K562 (cell line): ENCODE results near the gene ROM1. TPM values are rescaled to one million over a fixed set of nuclear protein-coding genes. Genes with fewer than 3 reads are reported as not detected.

ENCODE experiments used
- DEAF1 ChIP-seq: fragments of 450-650 bp; formaldehyde crosslinking; IDR thresholded peaks from 2 replicates; pipeline ENCODE4 v1.4.0; 2020; ENCODE audit warnings: mild to moderate bottlenecking, moderate library complexity
- ELF1 ChIP-seq: fragments of 200-800 bp; sonication (Bioruptor generic); IDR thresholded peaks from 2 replicates; pipeline ENCODE4 v1.6.1; 2016; ENCODE audit warnings: missing genetic modification characterization, missing compliant biosample characterization
- FOXA1 ChIP-seq: fragments of 450-650 bp; IDR thresholded peaks from 2 replicates; pipeline ENCODE4 v1.6.1; 2016; ENCODE audit warnings: mild to moderate bottlenecking, borderline replicate concordance
- MBD1 ChIP-seq: fragments of 250-450 bp; sonication (Bioruptor Pico); IDR thresholded peaks from 2 replicates; pipeline ENCODE4 v1.8.0; 2022; ENCODE audit warnings: inconsistent platforms
- MCM3 ChIP-seq: fragments of 450-650 bp; IDR thresholded peaks from 2 replicates; pipeline ENCODE4 v1.6.1; 2016
- NCOA4 ChIP-seq: fragments of 450-650 bp; IDR thresholded peaks from 2 replicates; pipeline ENCODE4 v1.6.1; 2018; ENCODE audit warnings: mild to moderate bottlenecking; ENCODE audit not compliant: partially characterized antibody
- PCBP1 ChIP-seq: fragments of 200-400 bp; formaldehyde crosslinking; IDR thresholded peaks from 2 replicates; pipeline ENCODE4 v1.6.1; 2018; ENCODE audit warnings: mild to moderate bottlenecking, low read depth, low read length; ENCODE audit not compliant: poor library complexity, severe bottlenecking
- RBM14 ChIP-seq: fragments of 200-400 bp; formaldehyde crosslinking; IDR thresholded peaks from 2 replicates; pipeline ENCODE4 v1.6.1; 2018; ENCODE audit warnings: low read depth, mild to moderate bottlenecking, low read length, moderate library complexity, borderline replicate concordance; ENCODE audit not compliant: insufficient read depth
- RBM22 ChIP-seq: fragments of 200-400 bp; formaldehyde crosslinking; IDR thresholded peaks from 2 replicates; pipeline ENCODE4 v1.6.1; 2018; ENCODE audit warnings: low read length, low read depth; ENCODE audit not compliant: poor library complexity, severe bottlenecking
- RBM25 ChIP-seq: fragments of 200-400 bp; formaldehyde crosslinking; IDR thresholded peaks from 2 replicates; pipeline ENCODE4 v1.6.1; 2018; ENCODE audit warnings: low read length, low read depth, moderate library complexity; ENCODE audit not compliant: severe bottlenecking
- RHOXF2B ChIP-seq: fragments of 250-450 bp; sonication (Bioruptor Pico); conservative IDR thresholded peaks from 2 replicates; pipeline ENCODE4 v1.5.1; 2021
- SMARCA5 ChIP-seq: fragments of 450-650 bp; IDR thresholded peaks from 2 replicates; pipeline ENCODE4 v1.6.1; 2016
- U2AF2 ChIP-seq: fragments of 200-400 bp; formaldehyde crosslinking; optimal IDR thresholded peaks from 2 replicates; pipeline ENCODE3; 2017; ENCODE audit warnings: low read depth, mild to moderate bottlenecking, low read length
- XRCC5 ChIP-seq: fragments of 200-400 bp; formaldehyde crosslinking; IDR thresholded peaks from 2 replicates; pipeline ENCODE4 v1.6.1; 2017; ENCODE audit warnings: low read depth, mild to moderate bottlenecking, low read length
- ZNF124 ChIP-seq: sonication (generic); formaldehyde crosslinking; IDR thresholded peaks from 2 replicates; pipeline ENCODE4 v1.8.1; 2022; ENCODE audit warnings: missing genetic modification reagents
- polyA plus RNA-seq, 8 experiments: library from polyadenylated mRNA; depleted of rRNA in 4 of 8; stranded (reverse) in 5 of 8; unstranded in 3 of 8; fragments of >200 nt; fragmentation: Nextera tagmentation in 2 of 8; fragmentation: Illumina TruSeq in 1 of 8; extraction: Ambion mirVana in 2 of 8; extraction: Trizol in 1 of 8; gene quantifications; 2 replicates each; pipeline versions ENCODE4 v1.2.1 to v1.2.3, GENCODE V29; 2011 to 2014; ENCODE audit warnings: inconsistent platforms in 1 of 8, missing spikeins in 1 of 8
- total RNA-seq, 7 experiments: library from RNA; depleted of rRNA in 6 of 7; stranded (reverse); fragments of >200 nt in 6 of 7; fragmentation: Illumina TruSeq in 2 of 7; extraction: Trizol in 2 of 7; gene quantifications; 2 replicates each; pipeline versions ENCODE4 v1.2.1 to v1.2.3, GENCODE V29; 2011 to 2021; ENCODE audit warnings: low replicate concordance in 1 of 7
- TF ChIP-seq, protein P1 (sequence below), 2 experiments: fragments of 450-650 bp; formaldehyde crosslinking in 1 of 2; IDR thresholded peaks; 2 replicates each; pipeline versions ENCODE4 v1.4.0 to v1.6.1; 2014 to 2020; ENCODE audit warnings: mild to moderate bottlenecking in 2 of 2, borderline replicate concordance in 1 of 2, low read depth in 1 of 2

Gene ROM1
- total and polyA plus RNA-seq, 9 of the 15 experiments (the other 6 are each of a cell fraction or from before 2014, with no cell fraction given) = 0.75 to 4.0 (median 2.6) TPM

- TF ChIP-seq MBD1 (CRISPR knock-in tag) (no peak), XRCC5 (0 out of 2 replicates have a peak, but pooled peaks have one; percentile 46), U2AF2 (no peak), RHOXF2B (CRISPR knock-in tag) (no peak), RBM25 (peak; percentile 35), RBM14 (no peak), DEAF1 (CRISPR knock-in tag) (peak; percentile 41; the same call in 1 of the 2 replicates), NCOA4 (no peak), PCBP1 (peak; percentile 31), MCM3 (no peak), ELF1 (tag) (peak; percentile 83), FOXA1 (no peak), SMARCA5 (no peak), ZNF124 (no peak), RBM22 (peak; percentile 63)
- TF ChIP-seq, protein P1, sequence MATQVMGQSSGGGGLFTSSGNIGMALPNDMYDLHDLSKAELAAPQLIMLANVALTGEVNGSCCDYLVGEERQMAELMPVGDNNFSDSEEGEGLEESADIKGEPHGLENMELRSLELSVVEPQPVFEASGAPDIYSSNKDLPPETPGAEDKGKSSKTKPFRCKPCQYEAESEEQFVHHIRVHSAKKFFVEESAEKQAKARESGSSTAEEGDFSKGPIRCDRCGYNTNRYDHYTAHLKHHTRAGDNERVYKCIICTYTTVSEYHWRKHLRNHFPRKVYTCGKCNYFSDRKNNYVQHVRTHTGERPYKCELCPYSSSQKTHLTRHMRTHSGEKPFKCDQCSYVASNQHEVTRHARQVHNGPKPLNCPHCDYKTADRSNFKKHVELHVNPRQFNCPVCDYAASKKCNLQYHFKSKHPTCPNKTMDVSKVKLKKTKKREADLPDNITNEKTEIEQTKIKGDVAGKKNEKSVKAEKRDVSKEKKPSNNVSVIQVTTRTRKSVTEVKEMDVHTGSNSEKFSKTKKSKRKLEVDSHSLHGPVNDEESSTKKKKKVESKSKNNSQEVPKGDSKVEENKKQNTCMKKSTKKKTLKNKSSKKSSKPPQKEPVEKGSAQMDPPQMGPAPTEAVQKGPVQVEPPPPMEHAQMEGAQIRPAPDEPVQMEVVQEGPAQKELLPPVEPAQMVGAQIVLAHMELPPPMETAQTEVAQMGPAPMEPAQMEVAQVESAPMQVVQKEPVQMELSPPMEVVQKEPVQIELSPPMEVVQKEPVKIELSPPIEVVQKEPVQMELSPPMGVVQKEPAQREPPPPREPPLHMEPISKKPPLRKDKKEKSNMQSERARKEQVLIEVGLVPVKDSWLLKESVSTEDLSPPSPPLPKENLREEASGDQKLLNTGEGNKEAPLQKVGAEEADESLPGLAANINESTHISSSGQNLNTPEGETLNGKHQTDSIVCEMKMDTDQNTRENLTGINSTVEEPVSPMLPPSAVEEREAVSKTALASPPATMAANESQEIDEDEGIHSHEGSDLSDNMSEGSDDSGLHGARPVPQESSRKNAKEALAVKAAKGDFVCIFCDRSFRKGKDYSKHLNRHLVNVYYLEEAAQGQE (IDR thresholded peaks at IDR 0.05; ENCODE audit: borderline replicate concordance) = peak; percentile 35
- TF ChIP-seq, protein P1 (CRISPR knock-in tag; IDR thresholded peaks at IDR 0.05; ENCODE audit: low read depth) = no peak
Observed at GRCh38 chr11:62612366-62613290, at the start of gene ROM1, which contains the start of gene EML3 (continued).
